HG03460 (cell line): ENCODE measurements around the gene PKIG.
A peak's percentile ranks its signal among the peaks of the same experiment; 100 is the strongest.
"Not testable (repeated sequence)": the region's sequence is repeated elsewhere in the genome, so short reads cannot be mapped to it uniquely, and the experiment has no call there.

Experiments
- ATAC-seq: cut with Tn5 transposase; IDR thresholded peaks from one replicate; pipeline ENCODE4 v1.9.1; 2021; ENCODE audit not compliant: unreplicated experiment

PKIG gene

GRCh38 chr20:44637522-44638372 is 55.4 kb downstream of the PKIG start:
- no peak for ATAC-seq

- ATAC-seq, result no peak
Observed at GRCh38 chr20:44640522-44640921, 58.1 kb downstream of the PKIG start.

GRCh38 chr20:44641325-44641724 is 58.9 kb downstream of the PKIG start:
- ATAC-seq, result no peak

- no peak for ATAC-seq
Observed at GRCh38 chr20:44642203-44643153, 60.1 kb downstream of the PKIG start.

- no peak for ATAC-seq
Observed at GRCh38 chr20:44643154-44643519, 60.8 kb downstream of the PKIG start.

GRCh38 chr20:44643596-44644229 is 61.3 kb downstream of the PKIG start:
- ATAC-seq, result no peak

GRCh38 chr20:44644230-44644617 is 61.8 kb downstream of the PKIG start:
- no peak for ATAC-seq

- no peak for ATAC-seq
Observed at GRCh38 chr20:44644667-44645131, 62.3 kb downstream of the PKIG start.

- ATAC-seq, result peak; percentile 31
Observed at GRCh38 chr20:44646023-44646640, 63.8 kb downstream of the PKIG start.

GRCh38 chr20:44646641-44647274 is 64.4 kb downstream of the PKIG start:
- peak; percentile 45 for ATAC-seq

- ATAC-seq, result no peak
Observed at GRCh38 chr20:44648068-44648467, 65.7 kb downstream of the PKIG start.

- no peak for ATAC-seq
Observed at GRCh38 chr20:44648579-44648978, 66.2 kb downstream of the PKIG start.

- ATAC-seq, result no peak
Observed at GRCh38 chr20:44649126-44649525, 66.7 kb downstream of the PKIG start.

GRCh38 chr20:44649976-44650375 is 67.6 kb downstream of the PKIG start:
- no peak for ATAC-seq

GRCh38 chr20:44650771-44651433 is 68.5 kb downstream of the PKIG start:
- no peak for ATAC-seq

GRCh38 chr20:44651434-44651683 is 69.0 kb downstream of the PKIG start:
- ATAC-seq, result no peak

GRCh38 chr20:44651684-44652423 is 69.5 kb downstream of the PKIG start, which contains the start of gene ADA:
Gene ADA, minus strand, starts transcription at chr20:44651699. Its CDS starts 92 bp downstream, at chr20:44651607.
- ATAC-seq, result no peak

GRCh38 chr20:44653546-44653945 is 71.2 kb downstream of the PKIG start:
- ATAC-seq, result no peak

- ATAC-seq, result not testable (repeated sequence)
Observed at GRCh38 chr20:44654210-44654609, 71.8 kb downstream of the PKIG start.
